AG04450 (cell line): Measurements from ENCODE around the gene TCERG1. TPM values are rescaled to one million over a fixed set of nuclear protein-coding genes. Genes with fewer than 3 reads are reported as not detected.

Experiments used
- CTCF ChIA-PET: fragments of 300-600, 350-600 bp; formaldehyde crosslinking; extraction: SDS; loops from one replicate; lab custom pipeline; 2022; ENCODE audit warnings: antibody characterized with exemption, inconsistent platforms; lab: Charles Lee
- POLR2A ChIA-PET: fragments of 350-600 bp; formaldehyde crosslinking; extraction: SDS; loops from one replicate; lab custom pipeline; 2021; ENCODE audit warnings: antibody characterized with exemption, inconsistent platforms; lab: Yijun Ruan, JAX
- DNase-seq: peaks from one replicate; pipeline ENCODE4 v3.0.0-alpha.2; 2011; ENCODE audit warnings: low read depth, low spot score
- H3K27ac ChIP-seq: one replicate; pipeline ENCODE4 v1.5.1; 2012; ENCODE audit warnings: low read depth, low read length, control low read depth
- H3K27me3 ChIP-seq: one replicate; pipeline ENCODE4 v1.6.0; 2012; ENCODE audit warnings: low read length; ENCODE audit not compliant: control insufficient read depth, insufficient read depth
- H3K4me3 ChIP-seq: 2 replicates; pipeline ENCODE4 v1.5.1; 2011; ENCODE audit warnings: mild to moderate bottlenecking, low read depth, low read length, control low read depth
- H3K9me3 ChIP-seq: 2 replicates; pipeline ENCODE4 v1.5.1; 2012; ENCODE audit warnings: low read length; ENCODE audit not compliant: control insufficient read depth, insufficient read depth
- polyA plus RNA-seq: library from polyadenylated mRNA; depleted of rRNA; stranded (reverse); fragments of >200 nt; gene quantifications from 2 replicates; pipeline ENCODE4 v1.2.3, GENCODE V29; 2011
- TF ChIP-seq, protein P1 (sequence below): IDR thresholded peaks from 2 replicates; pipeline ENCODE4 v1.5.1; 2011; ENCODE audit warnings: low read depth, low read length, control low read depth, inconsistent platforms

TCERG1 gene
- polyA plus RNA-seq, 1 experiment = 43.1 TPM

- POLR2A ChIA-PET = no interaction called here
These were observed 2.9 kb downstream of the TCERG1 start for GRCh38 chr5:146450002-146450401.

GRCh38 chr5:146451411-146451810, 4.3 kb downstream of the TCERG1 start:
- Histone ChIP-seq H3K27ac (no peak overlapping the region), H3K9me3 (no peaks in the 10 kb centered on the region), H3K27me3 (no peaks in the 10 kb centered on the region), H3K4me3 (no peak overlapping the region)
- ChIA-PET CTCF (interaction anchor here (0.7 to 1.1 kb wide), 3 partner anchors 16 to 44 kb away, joined by 3 to 5 read pairs (median 3); no protein-coding TSS in a partner anchor), POLR2A (no interaction called here)
- no peak for DNase-seq
- TF ChIP-seq, protein P1, sequence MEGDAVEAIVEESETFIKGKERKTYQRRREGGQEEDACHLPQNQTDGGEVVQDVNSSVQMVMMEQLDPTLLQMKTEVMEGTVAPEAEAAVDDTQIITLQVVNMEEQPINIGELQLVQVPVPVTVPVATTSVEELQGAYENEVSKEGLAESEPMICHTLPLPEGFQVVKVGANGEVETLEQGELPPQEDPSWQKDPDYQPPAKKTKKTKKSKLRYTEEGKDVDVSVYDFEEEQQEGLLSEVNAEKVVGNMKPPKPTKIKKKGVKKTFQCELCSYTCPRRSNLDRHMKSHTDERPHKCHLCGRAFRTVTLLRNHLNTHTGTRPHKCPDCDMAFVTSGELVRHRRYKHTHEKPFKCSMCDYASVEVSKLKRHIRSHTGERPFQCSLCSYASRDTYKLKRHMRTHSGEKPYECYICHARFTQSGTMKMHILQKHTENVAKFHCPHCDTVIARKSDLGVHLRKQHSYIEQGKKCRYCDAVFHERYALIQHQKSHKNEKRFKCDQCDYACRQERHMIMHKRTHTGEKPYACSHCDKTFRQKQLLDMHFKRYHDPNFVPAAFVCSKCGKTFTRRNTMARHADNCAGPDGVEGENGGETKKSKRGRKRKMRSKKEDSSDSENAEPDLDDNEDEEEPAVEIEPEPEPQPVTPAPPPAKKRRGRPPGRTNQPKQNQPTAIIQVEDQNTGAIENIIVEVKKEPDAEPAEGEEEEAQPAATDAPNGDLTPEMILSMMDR = peak; percentile 5; the same call in 1 of the 2 replicates

More at GRCh38 chr5:146450002-146450401, 2.9 kb downstream of the TCERG1 start:
- CTCF ChIA-PET = interaction anchor here (0.9 kb wide), 1 partner anchor 16 kb away, joined by 3 read pairs; no protein-coding TSS in a partner anchor
- Histone ChIP-seq H3K27ac (no peak overlapping the region), H3K4me3 (no peak overlapping the region), H3K27me3 (no peaks in the 10 kb centered on the region), H3K9me3 (peaks cover 2% of the 10 kb centered on the region; the same call in 1 of the 2 replicates)
- DNase-seq = no peak
- TF ChIP-seq, protein P1 = no peak

- Histone ChIP-seq H3K4me3 (no peak overlapping the region), H3K27ac (no peak overlapping the region), H3K27me3 (no peaks in the 10 kb centered on the region), H3K9me3 (no peaks in the 10 kb centered on the region)
- CTCF ChIA-PET = interaction anchor here (0.8 to 3.4 kb wide), 2 partner anchors 10 to 11 kb away, joined by 4 to 23 read pairs; partner anchors contain the start of gene TCERG1
- TF ChIP-seq, protein P1 = no peak
- POLR2A ChIA-PET = no interaction called here
- DNase-seq = no peak
These were observed 10.3 kb downstream of the TCERG1 start for GRCh38 chr5:146457431-146457830.

GRCh38 chr5:146458894-146459293, 11.8 kb downstream of the TCERG1 start:
- POLR2A ChIA-PET = interaction anchor here (0.7 kb wide), 1 partner anchor 1485 kb away, joined by 4 read pairs; no protein-coding TSS in a partner anchor
- DNase-seq = no peak
- Histone ChIP-seq H3K27ac (no peak overlapping the region), H3K4me3 (no peak overlapping the region), H3K27me3 (no peaks in the 10 kb centered on the region), H3K9me3 (no peaks in the 10 kb centered on the region)
- TF ChIP-seq, protein P1 = no peak
- CTCF ChIA-PET = interaction anchor here (0.9 to 3.4 kb wide), 3 partner anchors 7 to 12 kb away, joined by 3 to 23 read pairs (median 3); partner anchors contain the start of gene TCERG1

DNA sequence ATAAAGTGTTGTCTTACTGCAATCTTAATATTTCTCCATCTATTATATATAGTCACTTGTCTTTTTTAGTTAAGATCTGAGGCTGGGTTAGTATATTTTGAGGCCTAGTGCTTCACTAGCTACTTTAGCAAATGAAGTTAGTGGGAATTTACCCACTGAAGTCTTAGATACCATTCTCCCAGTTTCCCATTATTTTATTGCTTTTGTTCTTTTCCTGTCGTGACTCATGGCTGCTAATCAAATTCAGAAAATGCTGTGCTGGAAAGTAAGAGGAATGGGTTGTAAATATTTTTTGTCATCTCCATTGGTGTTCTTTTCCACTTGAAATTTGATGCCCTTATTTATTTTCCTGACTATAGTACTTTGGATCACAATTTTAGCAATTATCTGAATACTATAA, 14.2 kb downstream of the TCERG1 start:
- POLR2A ChIA-PET = interaction anchor here (0.5 kb wide), 1 partner anchor 993 kb away, joined by 4 read pairs; no protein-coding TSS in a partner anchor
- CTCF ChIA-PET = interaction anchor here (1.7 kb wide), 1 partner anchor 15 kb away, joined by 8 read pairs; no protein-coding TSS in a partner anchor

More for the DNA sequence above, 14.2 kb downstream of the TCERG1 start:
- TF ChIP-seq, protein P1 = no peak
- no peak overlapping the region for H3K4me3 ChIP-seq
- H3K27ac ChIP-seq = no peak overlapping the region
- no peaks in the 10 kb centered on the region for H3K27me3 ChIP-seq
- H3K9me3 ChIP-seq = no peaks in the 10 kb centered on the region
- DNase-seq = no peak
